Mesodermal cell (in vitro differentiated cells): ENCODE results near the gene FBLIM1. TPM values are rescaled to one million over a fixed set of nuclear protein-coding genes. Genes with fewer than 3 reads are reported as not detected.

Experiments used
- H3K27ac ChIP-seq: 2 replicates; pipeline ENCODE4 v1.7.0; 2013; ENCODE audit warnings: mild to moderate bottlenecking, low read depth, low read length, moderate library complexity; ENCODE audit not compliant: severe bottlenecking
- H3K36me3 ChIP-seq: 2 replicates; pipeline ENCODE4 v1.7.1; 2013; ENCODE audit warnings: mild to moderate bottlenecking, low read length, moderate library complexity; ENCODE audit not compliant: control insufficient read depth, insufficient read depth
- H3K4me1 ChIP-seq: one replicate; pipeline ENCODE4 v1.7.1; 2013; ENCODE audit warnings: mild to moderate bottlenecking, low read length; ENCODE audit not compliant: insufficient read depth, control insufficient read depth, poor library complexity, severe bottlenecking
- H3K4me3 ChIP-seq: 2 replicates; pipeline ENCODE4 v1.7.0; 2013; ENCODE audit warnings: low read length, control low read depth, mild to moderate bottlenecking; ENCODE audit not compliant: insufficient read depth, poor library complexity, severe bottlenecking; ENCODE audit errors: extremely low read depth
- H3K9me3 ChIP-seq: 2 replicates; pipeline ENCODE4 v1.7.1; 2013; ENCODE audit warnings: mild to moderate bottlenecking, low read length, moderate library complexity; ENCODE audit not compliant: control insufficient read depth
- WGBS, 2 experiments: methylation state at CpG; one replicate each; pipeline ENCODE4 v1.1.5; 2013; ENCODE audit warnings: missing lambda C conversion rate in 2 of 2; ENCODE audit not compliant: insufficient coverage in 2 of 2; 5-methylcytosine and 5-hydroxymethylcytosine counted together
- polyA plus RNA-seq, 2 experiments: library from polyadenylated mRNA; stranded (reverse); fragments of 50-300 nt; gene quantifications; one replicate each; pipeline ENCODE4 v1.2.3, GENCODE V29; 2013

FBLIM1 gene, protein sequence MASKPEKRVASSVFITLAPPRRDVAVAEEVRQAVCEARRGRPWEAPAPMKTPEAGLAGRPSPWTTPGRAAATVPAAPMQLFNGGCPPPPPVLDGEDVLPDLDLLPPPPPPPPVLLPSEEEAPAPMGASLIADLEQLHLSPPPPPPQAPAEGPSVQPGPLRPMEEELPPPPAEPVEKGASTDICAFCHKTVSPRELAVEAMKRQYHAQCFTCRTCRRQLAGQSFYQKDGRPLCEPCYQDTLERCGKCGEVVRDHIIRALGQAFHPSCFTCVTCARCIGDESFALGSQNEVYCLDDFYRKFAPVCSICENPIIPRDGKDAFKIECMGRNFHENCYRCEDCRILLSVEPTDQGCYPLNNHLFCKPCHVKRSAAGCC
- 81.1 TPM for polyA plus RNA-seq (2013, experiment 1 of 2)
- polyA plus RNA-seq (2013, experiment 2 of 2): 60.5 TPM

DNA sequence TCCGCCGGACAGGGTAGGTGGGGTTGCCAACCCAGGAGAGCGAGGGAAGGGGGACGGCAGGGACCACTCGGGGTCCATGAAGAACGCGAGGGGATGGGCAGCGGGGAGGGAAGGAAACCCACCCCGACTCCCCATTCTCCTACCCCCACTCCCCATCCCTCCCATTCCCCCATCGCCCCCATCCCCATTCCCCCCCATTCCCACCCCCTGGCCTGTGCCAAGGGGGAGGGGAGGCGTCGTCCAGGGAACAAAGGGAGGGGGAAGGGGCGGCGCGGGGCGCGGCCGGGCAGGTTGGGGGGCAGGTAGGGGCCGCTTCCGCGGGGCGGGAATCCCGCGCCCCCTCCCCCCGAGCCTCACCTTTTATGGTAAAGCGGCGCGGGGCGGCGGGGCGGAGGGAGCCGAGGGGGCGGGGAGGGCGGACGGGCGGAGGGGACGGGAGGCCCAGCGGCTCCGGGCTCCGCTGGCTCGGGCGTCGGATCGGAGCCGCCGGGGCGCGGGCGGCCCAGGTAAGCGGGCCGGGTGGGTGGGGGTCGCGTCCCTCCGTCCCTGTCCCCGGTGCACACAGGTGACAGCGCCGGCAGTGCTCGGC is at the start of gene FBLIM1:
TSS of gene FBLIM1 (plus strand) at position 453 of the 589 bp plus-strand sequence. CDS start 6,189 bp downstream, outside the sequence.
- 0 to 1% methylated on average over 3 to 40 of the region's 58 CpGs for WGBS, 2 experiments
- Histone ChIP-seq H3K36me3 (peaks cover 9% of the 10 kb centered on the region), H3K9me3 (no peaks in the 10 kb centered on the region), H3K4me1 (peaks cover 30% of the 10 kb centered on the region), H3K4me3 (peak within 1 kb of the TSS; percentile 88), H3K27ac (peak within 1 kb of the TSS; percentile 23)

DNA sequence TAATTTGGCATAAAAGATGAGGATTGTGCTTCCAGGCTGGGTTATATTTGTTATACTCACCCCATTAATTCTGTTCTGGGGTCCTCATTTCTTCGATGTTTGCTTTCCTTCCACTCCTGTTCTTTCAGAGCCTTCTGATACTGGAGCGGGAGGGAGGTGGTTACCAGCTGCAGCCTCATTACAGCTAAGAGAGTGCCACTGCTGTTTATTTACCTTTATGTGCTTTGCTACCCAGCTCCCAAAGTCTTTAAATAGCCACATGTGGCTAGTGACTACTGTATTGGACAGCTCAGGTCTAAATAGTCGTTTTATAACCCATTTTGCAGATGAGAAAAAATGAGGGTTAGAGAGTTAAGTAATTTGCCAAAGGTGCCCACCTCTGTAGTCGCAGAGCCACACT is 49.4 kb upstream of the FBLIM1 start:
- H3K4me3 ChIP-seq: no peak overlapping the region
- no peak overlapping the region for H3K27ac ChIP-seq
- 96% methylated on average over 4 of the region's 4 CpGs; no CpG with 5 or more reads in 1 of the 2 experiments for WGBS, 2 experiments
- no peaks in the 10 kb centered on the region for H3K4me1 ChIP-seq
- peaks cover 39% of the 10 kb centered on the region for H3K36me3 ChIP-seq
- H3K9me3 ChIP-seq: no peaks in the 10 kb centered on the region

DNA sequence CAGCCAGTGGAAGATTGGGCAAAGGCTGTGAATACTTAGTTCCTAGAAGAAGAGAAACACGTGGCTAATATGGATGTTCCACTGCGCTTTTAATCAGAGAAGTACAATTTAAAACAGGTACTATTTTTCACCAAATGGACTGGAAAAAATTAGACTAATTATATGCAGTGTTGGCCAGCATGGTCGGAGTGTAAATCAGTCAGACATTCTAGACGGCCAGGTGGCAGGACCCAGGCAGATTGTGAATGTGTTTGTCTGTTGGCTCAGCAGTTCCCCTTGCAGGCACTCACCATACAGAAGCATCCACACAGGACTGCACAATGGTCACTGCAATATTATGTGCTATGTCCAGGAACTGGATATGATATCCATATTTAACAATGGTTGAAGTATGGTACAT is 46.4 kb upstream of the FBLIM1 start:
- Histone ChIP-seq H3K36me3 (peaks cover 39% of the 10 kb centered on the region), H3K4me1 (no peaks in the 10 kb centered on the region), H3K4me3 (no peak overlapping the region), H3K27ac (no peak overlapping the region), H3K9me3 (no peaks in the 10 kb centered on the region)
- 83% methylated on average over 1 of the region's 4 CpGs; no CpG with 5 or more reads in 1 of the 2 experiments for WGBS, 2 experiments

DNA sequence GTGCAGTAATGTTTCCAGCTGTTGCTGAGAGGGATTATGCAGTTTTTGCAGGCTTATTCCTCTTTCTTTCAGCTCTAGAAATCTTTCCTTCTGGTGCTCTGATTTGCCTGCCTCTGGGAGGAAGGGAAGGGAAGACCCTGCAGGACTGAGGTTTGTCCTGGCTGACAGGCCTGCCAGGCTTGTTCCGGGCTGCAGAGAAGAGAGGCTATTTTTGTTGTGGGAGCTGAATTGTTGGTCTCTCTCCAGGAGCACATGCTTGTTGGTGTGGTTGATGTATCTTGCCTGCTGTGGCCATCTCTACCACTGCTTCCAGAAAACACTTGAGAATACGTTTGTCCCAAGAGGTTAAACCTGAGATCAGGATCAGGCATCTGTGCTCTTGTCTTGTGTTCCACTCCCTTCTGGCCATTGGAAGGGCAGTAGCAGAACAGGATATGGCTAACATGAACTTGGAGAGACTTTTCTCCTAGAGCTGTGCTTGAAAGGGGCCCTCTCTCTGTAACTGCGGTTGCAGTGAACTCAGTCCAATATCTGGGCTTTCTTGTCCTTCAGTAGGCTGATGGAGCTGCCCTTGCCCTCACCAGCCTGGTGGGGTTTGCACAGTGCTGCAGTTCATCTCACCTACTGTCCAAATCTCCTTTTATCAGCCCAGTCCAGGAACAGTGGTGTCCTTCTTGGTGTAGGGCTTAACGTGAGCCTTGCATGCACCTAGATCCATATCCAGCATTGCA is 44.0 kb upstream of the FBLIM1 start:
- Histone ChIP-seq H3K27ac (no peak overlapping the region), H3K4me1 (no peaks in the 10 kb centered on the region), H3K4me3 (no peak overlapping the region), H3K36me3 (peaks cover 59% of the 10 kb centered on the region), H3K9me3 (no peaks in the 10 kb centered on the region)
- WGBS, 2 experiments: 100% methylated on average over 1 to 3 of the region's 4 CpGs

DNA sequence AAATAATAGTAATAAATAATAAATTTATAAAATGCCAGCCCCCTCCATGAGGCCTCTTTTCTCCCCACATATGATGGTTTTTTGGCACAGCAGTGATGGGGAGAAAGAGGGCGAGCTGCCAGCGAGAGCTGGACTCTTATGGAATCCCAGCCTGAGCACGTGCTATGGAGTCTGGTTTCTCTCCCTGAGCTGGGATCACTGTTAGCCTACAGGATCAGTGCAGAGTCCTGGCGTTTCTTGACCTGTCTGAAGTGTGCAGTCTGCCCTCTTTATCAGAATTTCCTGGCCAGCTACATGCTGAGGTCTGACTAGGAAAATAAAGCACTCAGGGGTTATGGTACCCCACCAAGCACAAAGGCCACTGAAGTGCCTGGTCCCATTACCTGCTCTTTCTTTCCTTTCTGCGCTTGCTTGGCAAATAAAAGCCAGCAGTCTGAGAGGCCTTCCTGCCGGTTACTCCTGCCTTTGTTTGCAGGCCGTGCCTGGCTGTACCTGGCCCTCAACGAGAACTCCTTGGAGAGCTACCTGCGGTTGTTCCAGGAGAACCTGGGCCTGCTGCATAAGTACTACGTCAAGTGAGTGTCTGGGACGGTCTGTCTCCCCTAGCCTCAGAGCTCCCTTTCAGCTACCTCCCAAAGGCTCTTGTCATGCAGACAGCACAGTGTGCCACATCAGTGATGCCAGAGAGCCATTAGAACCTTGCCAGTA is 41.0 kb upstream of the FBLIM1 start:
- H3K27ac ChIP-seq: no peak overlapping the region
- H3K4me1 ChIP-seq: no peaks in the 10 kb centered on the region
- peaks cover 84% of the 10 kb centered on the region for H3K36me3 ChIP-seq
- 97% methylated on average over 11 of the region's 11 CpGs for WGBS, 2 experiments
- H3K9me3 ChIP-seq: no peaks in the 10 kb centered on the region
- no peak overlapping the region for H3K4me3 ChIP-seq

DNA sequence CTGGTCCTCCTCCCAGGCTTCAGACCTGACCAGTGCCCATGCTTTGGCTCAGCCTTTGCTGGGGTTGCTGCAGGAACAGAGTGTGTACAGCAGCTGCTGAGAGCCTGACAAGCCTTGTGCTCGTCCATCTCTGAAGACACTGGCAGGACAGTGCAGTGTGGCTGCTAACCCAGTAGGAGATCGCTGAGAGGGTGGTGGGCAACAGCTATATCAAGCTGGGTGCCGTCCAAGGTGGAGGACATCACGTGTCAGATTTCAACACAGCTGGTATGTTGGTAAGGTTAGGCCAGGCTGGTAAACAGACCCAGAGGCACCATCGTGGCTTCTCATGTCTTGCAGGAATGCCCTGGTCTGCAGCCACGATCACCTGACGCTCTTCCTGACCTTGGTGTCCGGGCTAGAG is 40.4 kb upstream of the FBLIM1 start:
- WGBS, 2 experiments: 94 to 95% methylated on average over 7 to 8 of the region's 8 CpGs
- H3K36me3 ChIP-seq: peaks cover 86% of the 10 kb centered on the region
- H3K4me1 ChIP-seq: no peaks in the 10 kb centered on the region
- no peak overlapping the region for H3K27ac ChIP-seq
- H3K9me3 ChIP-seq: no peaks in the 10 kb centered on the region
- no peak overlapping the region for H3K4me3 ChIP-seq

DNA sequence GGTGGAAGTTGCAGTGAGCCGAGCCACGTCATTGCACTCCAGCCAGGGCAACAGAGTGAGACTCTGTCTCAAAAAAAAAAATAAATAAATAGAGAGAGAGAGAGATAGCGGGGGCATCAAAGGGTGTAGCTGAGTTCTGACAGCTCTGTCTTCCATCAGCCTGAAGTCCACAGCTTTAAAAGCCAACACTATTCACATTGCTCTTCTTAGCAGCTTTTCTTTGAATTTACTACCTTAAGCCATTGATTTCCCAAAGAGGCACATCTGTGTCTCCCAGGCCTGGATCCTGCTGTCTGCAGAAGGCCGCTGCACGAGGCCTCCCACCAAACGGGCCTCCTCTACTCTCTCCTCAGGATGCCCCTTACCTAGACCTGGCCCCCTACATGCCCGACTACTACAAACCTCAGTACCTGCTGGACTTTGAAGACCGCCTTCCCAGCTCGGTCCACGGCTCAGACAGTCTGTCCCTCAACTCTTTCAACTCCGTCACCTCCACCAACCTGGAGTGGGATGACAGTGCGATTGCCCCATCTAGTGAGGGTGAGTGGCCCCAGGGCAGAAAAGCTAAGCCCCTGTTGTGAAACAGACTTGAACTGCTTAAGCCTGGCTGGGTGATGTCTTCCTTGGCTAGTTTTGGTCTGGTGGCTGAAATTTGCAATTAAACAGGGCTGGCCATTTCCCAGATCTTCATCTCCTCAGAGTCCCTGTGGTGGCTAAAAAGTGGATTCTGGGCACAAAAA is 39.0 kb upstream of the FBLIM1 start:
- Histone ChIP-seq H3K36me3 (peaks cover 91% of the 10 kb centered on the region), H3K9me3 (no peaks in the 10 kb centered on the region)

DNA sequence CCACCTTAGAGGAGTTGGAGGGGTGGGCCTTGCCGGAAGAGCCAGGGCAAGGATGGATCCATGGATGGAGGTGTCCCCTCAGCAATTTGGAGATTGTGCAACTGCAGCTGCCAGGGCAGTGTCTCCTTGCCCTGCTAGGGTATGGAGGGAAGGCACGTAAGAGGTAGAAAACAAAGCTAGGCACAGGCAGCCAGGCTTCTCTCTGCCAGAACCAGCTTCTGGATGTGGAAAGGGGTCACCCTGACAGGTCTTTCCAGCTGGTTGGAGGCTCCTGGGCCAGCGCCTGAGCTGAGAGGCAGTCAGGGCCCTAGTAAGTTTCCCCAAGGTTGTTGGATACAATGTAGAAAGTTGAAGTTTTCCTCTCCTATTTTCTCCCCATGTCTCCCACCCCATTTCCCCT is 37.7 kb upstream of the FBLIM1 start:
- H3K27ac ChIP-seq: no peak overlapping the region
- peaks cover 1% of the 10 kb centered on the region for H3K4me1 ChIP-seq
- H3K4me3 ChIP-seq: no peak overlapping the region
- 92 to 93% methylated on average over 2 of the region's 3 CpGs for WGBS, 2 experiments
- H3K36me3 ChIP-seq: peaks cover 95% of the 10 kb centered on the region
- H3K9me3 ChIP-seq: no peaks in the 10 kb centered on the region

More for the DNA sequence above, 39.0 kb upstream of the FBLIM1 start:
- H3K27ac ChIP-seq: no peak overlapping the region
- no peak overlapping the region for H3K4me3 ChIP-seq
- WGBS, 2 experiments: 91 to 93% methylated on average over 10 of the region's 12 CpGs
- H3K4me1 ChIP-seq: no peaks in the 10 kb centered on the region

DNA sequence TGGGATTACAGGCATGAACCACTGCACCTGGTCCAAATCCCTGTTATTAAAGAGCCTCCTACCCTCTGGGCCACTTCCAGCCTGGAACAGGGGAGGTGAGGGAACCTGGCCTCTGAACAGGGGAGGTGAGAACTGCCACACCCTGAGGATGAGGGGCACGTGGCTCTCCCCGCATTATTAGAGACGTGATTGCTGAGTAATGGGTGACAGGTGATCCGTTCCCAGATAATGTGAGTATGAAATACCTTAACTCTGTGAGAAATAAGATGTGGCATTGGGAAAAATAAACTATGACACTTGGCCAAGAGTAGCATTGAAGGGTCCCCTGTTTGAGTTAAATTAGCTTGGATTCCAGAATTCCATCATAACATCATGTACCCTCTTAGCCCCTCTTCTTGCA is 36.2 kb upstream of the FBLIM1 start:
- H3K36me3 ChIP-seq: peaks cover 95% of the 10 kb centered on the region
- 95 to 98% methylated on average over 4 of the region's 4 CpGs for WGBS, 2 experiments

More for the DNA sequence above, 36.2 kb upstream of the FBLIM1 start:
- no peak overlapping the region for H3K4me3 ChIP-seq
- H3K27ac ChIP-seq: no peak overlapping the region
- peaks cover 3% of the 10 kb centered on the region for H3K4me1 ChIP-seq
- no peaks in the 10 kb centered on the region for H3K9me3 ChIP-seq
